Measurements from ENCODE around the gene TAS1R3.

Gene TAS1R3

GRCh38 chr1:1295154-1295923 lies 35.7 kb upstream of the TAS1R3 start:
- DNase-seq: no peak

- no peak for DNase-seq
Observed at GRCh38 chr1:1296070-1297061, 34.7 kb upstream of the TAS1R3 start.

DNA sequence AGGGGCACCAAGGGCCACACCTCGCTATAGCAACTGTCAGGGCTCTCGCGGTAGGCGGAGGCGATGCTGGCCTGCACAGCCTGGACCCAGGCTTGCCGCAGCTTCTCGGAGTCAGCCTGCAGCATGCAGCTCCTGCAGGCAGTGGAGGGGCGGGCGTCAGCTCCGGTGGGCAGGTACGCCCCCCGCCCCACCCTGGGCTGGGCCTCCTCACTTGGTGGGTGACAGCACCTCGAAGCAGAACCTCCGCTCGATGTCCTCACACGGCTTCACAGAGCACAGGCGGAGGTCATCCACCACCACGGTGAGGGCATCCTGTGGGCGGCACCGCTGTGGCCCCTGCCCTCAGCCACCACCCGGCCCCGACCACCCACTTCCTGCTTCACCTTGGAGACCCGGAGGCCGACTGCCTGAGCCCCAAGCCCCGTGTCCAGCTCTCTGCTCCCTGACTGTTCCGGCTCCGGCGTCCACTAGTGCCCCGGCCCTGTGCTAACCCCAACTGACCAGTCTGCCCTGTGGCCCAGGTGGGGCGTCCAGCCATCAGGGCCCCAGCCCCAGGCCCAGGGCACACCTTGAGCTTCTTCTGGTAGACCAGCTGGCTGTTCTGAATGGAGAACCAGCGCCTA lies 33.2 kb upstream of the TAS1R3 start:
- DNase-seq: no peak

- DNase-seq: no peak
Observed at GRCh38 chr1:1298861-1299685, 32.0 kb upstream of the TAS1R3 start.

GRCh38 chr1:1299686-1300351 lies 31.3 kb upstream of the TAS1R3 start:
- no peak for DNase-seq

GRCh38 chr1:1300352-1300739 lies 30.7 kb upstream of the TAS1R3 start:
- no peak for DNase-seq

- DNase-seq: no peak
Observed at GRCh38 chr1:1302006-1302430, 29.1 kb upstream of the TAS1R3 start.

DNA sequence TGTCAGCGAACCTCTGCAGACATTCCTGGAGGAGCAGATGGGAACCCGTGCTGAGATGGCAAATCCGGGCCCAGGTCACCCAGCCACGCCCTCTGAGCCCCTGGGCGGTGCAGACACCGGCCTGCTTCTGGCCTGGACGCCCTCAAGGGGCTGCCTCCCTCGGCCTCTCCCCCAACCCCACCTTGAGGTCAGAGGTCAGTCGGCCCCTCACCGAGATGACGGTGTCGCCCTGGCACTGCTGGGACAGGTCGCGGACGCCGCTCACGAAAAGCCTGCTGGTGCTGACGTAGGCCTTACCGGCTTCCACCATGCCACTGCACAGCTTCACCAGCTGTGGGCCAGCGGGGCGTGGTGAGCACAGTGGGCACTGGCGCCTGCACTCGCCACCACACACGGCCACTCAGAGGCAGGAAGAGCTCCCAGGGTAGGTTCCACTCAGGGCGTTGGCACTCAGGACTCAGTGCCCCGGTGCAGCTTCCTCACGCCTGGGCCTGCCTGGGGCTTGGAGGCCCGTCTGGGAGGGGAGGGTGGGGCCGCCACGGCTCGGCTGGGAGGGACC lies 28.1 kb upstream of the TAS1R3 start:
- DNase-seq: peak; percentile 5

GRCh38 chr1:1303736-1304135 lies 27.3 kb upstream of the TAS1R3 start:
- DNase-seq: no peak

DNA sequence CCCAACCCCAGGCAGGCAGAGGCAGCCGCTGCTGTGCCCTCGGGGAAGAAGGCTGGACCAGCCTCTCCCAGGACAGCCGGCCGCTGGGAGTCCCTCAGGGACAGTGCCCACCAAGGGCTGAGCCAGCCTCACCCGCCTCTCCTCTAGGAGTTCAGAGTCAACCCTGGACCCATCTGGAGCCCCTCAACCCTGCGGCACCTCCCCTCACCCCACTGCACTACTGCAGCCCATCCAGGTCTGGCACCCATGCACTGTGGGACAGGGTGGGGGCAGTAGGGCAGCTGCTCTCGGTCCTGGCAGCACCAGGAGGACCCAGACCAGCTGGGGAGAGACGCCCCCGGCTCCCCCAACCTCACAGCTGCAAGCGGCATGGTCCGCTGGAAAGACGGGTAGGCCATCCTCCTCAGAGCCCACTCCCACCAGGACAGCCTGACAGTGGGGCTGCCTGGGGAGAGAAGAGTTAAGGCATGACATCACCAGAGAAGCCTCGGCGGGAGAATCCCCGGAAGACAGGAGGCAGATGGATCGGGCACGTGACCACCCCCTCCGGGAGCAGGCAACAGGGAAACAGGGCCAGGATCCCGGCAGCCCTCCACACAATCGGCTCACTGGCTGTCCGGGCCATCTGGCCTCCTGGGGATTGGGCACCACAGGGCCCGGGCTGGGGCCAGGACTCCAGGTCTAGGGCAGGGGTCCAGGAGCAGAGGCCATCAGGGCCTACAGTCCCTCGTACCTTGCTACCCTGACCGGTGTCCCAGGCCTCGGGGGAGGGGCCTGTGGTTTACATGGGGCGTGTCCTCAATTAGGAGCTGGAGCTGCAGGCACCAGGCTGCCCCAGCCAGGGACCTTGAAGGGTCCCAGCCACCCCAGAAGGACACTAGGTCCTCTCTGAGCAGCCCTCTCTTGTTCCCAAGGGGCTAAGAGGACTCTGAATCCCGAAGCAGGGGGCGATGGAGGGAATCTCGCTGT lies 26.5 kb upstream of the TAS1R3 start:
- peak; percentile 29 for DNase-seq

GRCh38 chr1:1305300-1306069 lies 25.6 kb upstream of the TAS1R3 start:
- DNase-seq: peak; percentile 17

GRCh38 chr1:1306070-1306660 lies 24.9 kb upstream of the TAS1R3 start:
- DNase-seq: peak; percentile 4

GRCh38 chr1:1306661-1307260 lies 24.3 kb upstream of the TAS1R3 start:
- no peak for DNase-seq

DNA sequence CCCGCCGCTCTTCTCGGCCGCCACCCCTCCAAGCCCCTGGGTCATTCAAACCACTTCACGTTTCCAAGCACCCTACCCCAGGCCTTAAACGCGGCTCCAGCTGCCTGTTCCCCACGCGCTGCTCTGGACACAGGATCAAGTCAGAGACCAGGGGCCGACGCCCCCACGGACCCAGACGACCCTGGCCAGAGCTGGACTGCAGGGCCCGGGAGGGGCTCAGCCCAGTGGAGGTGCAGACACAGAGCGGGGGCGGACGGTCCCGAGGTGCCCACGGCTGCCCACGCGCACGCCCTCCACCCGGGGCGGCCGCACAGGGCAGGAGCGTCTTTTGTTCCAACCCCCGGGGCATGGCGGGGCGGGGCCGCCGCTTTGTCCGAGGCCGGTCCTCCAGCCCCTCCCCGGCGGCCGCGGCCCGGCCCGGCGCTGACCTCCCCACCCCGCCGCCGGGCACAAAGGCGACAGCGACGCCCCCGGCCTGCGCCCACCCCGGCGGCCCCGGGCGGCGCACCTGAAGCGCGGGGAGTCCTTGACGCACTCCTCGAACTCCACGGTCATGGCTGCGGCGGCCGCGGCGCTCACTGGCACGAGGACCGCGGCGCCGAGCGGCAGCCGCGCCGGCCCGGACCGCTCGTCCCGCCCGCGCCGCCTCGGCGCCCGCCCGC lies 23.7 kb upstream of the TAS1R3 start:
- DNase-seq: no peak

DNA sequence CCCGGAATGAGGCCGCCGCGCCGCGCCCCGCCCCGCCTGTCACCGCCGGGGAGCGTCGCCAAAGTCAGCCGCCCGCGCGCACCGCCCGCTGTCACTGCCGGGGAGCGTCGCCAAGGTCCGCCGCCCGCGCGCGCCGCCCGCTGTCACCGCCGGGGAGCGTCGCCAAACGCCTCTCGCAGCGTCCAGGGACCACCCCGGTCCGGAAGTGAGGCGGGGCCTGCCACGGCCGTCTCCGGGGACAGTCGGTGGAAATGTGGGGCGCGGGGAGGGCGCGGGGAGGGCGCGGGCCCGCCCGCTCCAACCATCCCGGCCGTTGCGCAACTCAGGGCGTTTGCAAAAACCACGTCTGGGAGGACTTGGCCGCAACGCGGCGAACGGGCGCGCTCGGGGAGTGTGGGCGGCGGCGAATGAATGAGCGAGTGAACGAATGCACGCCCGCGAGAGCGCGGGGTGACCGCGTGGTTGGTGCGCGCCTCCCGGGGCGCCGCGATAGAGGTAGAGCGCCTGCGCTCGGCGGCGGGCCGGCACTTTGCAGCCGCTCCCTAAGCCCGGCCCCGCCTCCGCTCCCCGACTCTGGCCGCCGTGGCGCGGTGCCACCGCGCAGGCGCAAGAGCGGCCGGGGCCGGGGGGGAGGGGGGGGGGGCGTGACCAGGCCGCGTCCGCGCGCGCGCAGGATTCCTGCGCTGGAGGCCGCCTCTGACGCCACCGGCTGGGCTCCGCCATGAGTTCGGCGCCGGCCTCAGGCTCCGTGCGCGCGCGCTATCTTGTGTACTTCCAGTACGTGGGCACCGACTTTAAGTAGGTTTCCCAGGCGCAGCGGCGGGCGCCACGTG lies 22.9 kb upstream of the TAS1R3 start, which contains the start of the genes ACAP3 and PUSL1:
TSS of gene ACAP3 (minus strand) at position 8 of the 833 bp plus-strand sequence. CDS start 115 bp downstream, outside the sequence.
TSS of gene PUSL1 (plus strand) at position 675 of the 833 bp plus-strand sequence. CDS start at position 722, 47 bp downstream.
- peak; percentile 75 for DNase-seq

DNA sequence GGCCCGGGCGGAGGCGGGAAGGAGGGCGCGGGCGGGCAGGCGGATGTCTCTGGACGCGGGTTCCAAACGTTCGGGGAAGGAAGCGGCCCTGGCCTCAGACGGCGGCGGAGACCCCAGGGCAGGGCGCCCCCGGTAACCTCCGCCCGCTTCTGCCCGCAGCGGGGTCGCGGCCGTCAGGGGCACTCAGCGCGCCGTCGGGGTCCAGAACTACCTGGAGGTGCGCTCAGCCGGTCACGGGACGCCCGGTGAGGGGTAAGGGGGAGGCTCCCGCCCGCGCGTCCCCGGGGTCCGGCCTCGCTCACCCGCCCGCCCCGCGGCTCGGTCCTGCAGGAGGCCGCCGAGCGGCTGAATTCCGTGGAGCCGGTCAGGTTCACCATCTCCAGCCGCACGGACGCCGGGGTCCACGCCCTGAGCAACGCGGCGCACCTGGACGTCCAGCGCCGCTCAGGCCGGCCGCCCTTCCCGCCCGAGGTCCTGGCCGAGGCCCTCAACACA lies 22.3 kb upstream of the TAS1R3 start:
- DNase-seq: no peak
